ENCODE data around the gene PCDH9. TPM values are rescaled to one million over a fixed set of nuclear protein-coding genes. Genes with fewer than 3 reads are reported as not detected.

Gene PCDH9
- total and polyA plus RNA-seq, 7 experiments from 2014 or later, result 0.08 to 1.3 (median 0.21) TPM

GRCh38 chr13:67122251-67122650 lies 107.9 kb downstream of the PCDH9 start:
- Histone ChIP-seq H3K4me1 (ENCODE audit: control insufficient read depth in 2 of 2, insufficient read depth in 2 of 2, low read length in 2 of 2) (no peaks in the 10 kb centered on the region), H3K4me3 (ENCODE audit: low read length) (no peak overlapping the region), H3K27me3 (ENCODE audit: control insufficient read depth in 2 of 2, insufficient read depth in 2 of 2, low read length in 2 of 2) (no peaks in the 10 kb centered on the region), H3K36me3 (ENCODE audit: control insufficient read depth in 2 of 3, insufficient read depth in 3 of 3, low read length in 3 of 3) (no peaks in the 10 kb centered on the region), H3K27ac (ENCODE audit: low read depth, low read length) (no peak overlapping the region), H3K9me3 (ENCODE audit: control insufficient read depth in 2 of 3, low read length in 3 of 3) (no peaks in the 10 kb centered on the region)
- Mint-ChIP-seq H3K4me1 (peaks cover 0 to 7% (median 0%) of the 10 kb centered on the region in 7 donors), H3K36me3 (no peaks in the 10 kb centered on the region), H3K9me3 (peaks cover 0 to 3% (median 0%) of the 10 kb centered on the region in 11 donors), H3K27me3 (no peaks in the 10 kb centered on the region), H3K27ac (no peak overlapping the region), H3K4me3 (no peak overlapping the region)
- no peak for ATAC-seq
- ChIA-PET POLR2A (no interaction called here), CTCF (no interaction called here)
- intact Hi-C loops (cut with micrococcal nuclease), result no loop called here
- DNase-seq, result no peak

GRCh38 chr13:67120872-67121531 lies 109.1 kb downstream of the PCDH9 start:
- H3K9me3 Mint-ChIP-seq, result peaks cover 0 to 3% (median 0%) of the 10 kb centered on the region in 11 donors
- no peaks in the 10 kb centered on the region for H3K9me3 ChIP-seq (ENCODE audit: control insufficient read depth in 2 of 3, low read length in 3 of 3)
- H3K36me3 Mint-ChIP-seq, result no peaks in the 10 kb centered on the region
- DNase-seq (no peak), ATAC-seq (no peak)
- ChIA-PET CTCF (no interaction called here), POLR2A (no interaction called here)
- no peaks in the 10 kb centered on the region for H3K4me1 ChIP-seq (ENCODE audit: control insufficient read depth in 2 of 2, insufficient read depth in 2 of 2, low read length in 2 of 2)
- H3K27ac Mint-ChIP-seq, result no peak overlapping the region
- no peak overlapping the region for H3K4me3 Mint-ChIP-seq
- peaks cover 0 to 7% (median 0%) of the 10 kb centered on the region in 7 donors for H3K4me1 Mint-ChIP-seq
- no peak overlapping the region for H3K27ac ChIP-seq (ENCODE audit: low read depth, low read length)
- no peaks in the 10 kb centered on the region for H3K27me3 ChIP-seq (ENCODE audit: control insufficient read depth in 2 of 2, insufficient read depth in 2 of 2, low read length in 2 of 2)
- H3K27me3 Mint-ChIP-seq, result no peaks in the 10 kb centered on the region
- H3K36me3 ChIP-seq (ENCODE audit: control insufficient read depth in 2 of 3, insufficient read depth in 3 of 3, low read length in 3 of 3), result no peaks in the 10 kb centered on the region
- intact Hi-C loops (cut with micrococcal nuclease), result no loop called here
- no peak overlapping the region for H3K4me3 ChIP-seq (ENCODE audit: low read length)

GRCh38 chr13:67119481-67119894 lies 110.6 kb downstream of the PCDH9 start:
- ATAC-seq, result no peak
- Histone ChIP-seq H3K4me3 (ENCODE audit: low read length) (no peak overlapping the region), H3K9me3 (ENCODE audit: control insufficient read depth in 2 of 3, low read length in 3 of 3) (no peaks in the 10 kb centered on the region), H3K27ac (ENCODE audit: low read depth, low read length) (no peak overlapping the region), H3K27me3 (ENCODE audit: control insufficient read depth in 2 of 2, insufficient read depth in 2 of 2, low read length in 2 of 2) (no peaks in the 10 kb centered on the region), H3K36me3 (ENCODE audit: control insufficient read depth in 2 of 3, insufficient read depth in 3 of 3, low read length in 3 of 3) (no peaks in the 10 kb centered on the region), H3K4me1 (ENCODE audit: control insufficient read depth in 2 of 2, insufficient read depth in 2 of 2, low read length in 2 of 2) (no peaks in the 10 kb centered on the region)
- Mint-ChIP-seq H3K27ac (no peak overlapping the region), H3K4me1 (peaks cover 0 to 7% (median 0%) of the 10 kb centered on the region in 7 donors), H3K36me3 (no peaks in the 10 kb centered on the region), H3K4me3 (no peak overlapping the region), H3K9me3 (peaks cover 0 to 2% (median 0%) of the 10 kb centered on the region in 11 donors), H3K27me3 (no peaks in the 10 kb centered on the region)
- no peak for DNase-seq
- ChIA-PET CTCF (no interaction called here), POLR2A (no interaction called here)
- intact Hi-C loops (cut with micrococcal nuclease), result no loop called here

GRCh38 chr13:67118277-67118676 lies 111.9 kb downstream of the PCDH9 start:
- peaks cover 0 to 5% (median 0%) of the 10 kb centered on the region in 7 donors for H3K4me1 Mint-ChIP-seq
- ChIA-PET CTCF (no interaction called here), POLR2A (no interaction called here)
- no peak overlapping the region for H3K4me3 Mint-ChIP-seq
- Histone ChIP-seq H3K27me3 (ENCODE audit: control insufficient read depth in 2 of 2, insufficient read depth in 2 of 2, low read length in 2 of 2) (no peaks in the 10 kb centered on the region), H3K4me1 (ENCODE audit: control insufficient read depth in 2 of 2, insufficient read depth in 2 of 2, low read length in 2 of 2) (no peaks in the 10 kb centered on the region), H3K27ac (ENCODE audit: low read depth, low read length) (no peak overlapping the region), H3K4me3 (ENCODE audit: low read length) (no peak overlapping the region), H3K36me3 (ENCODE audit: control insufficient read depth in 2 of 3, insufficient read depth in 3 of 3, low read length in 3 of 3) (no peaks in the 10 kb centered on the region), H3K9me3 (ENCODE audit: control insufficient read depth in 2 of 3, low read length in 3 of 3) (no peaks in the 10 kb centered on the region)
- DNase-seq (no peak), ATAC-seq (no peak)
- intact Hi-C loops (cut with micrococcal nuclease), result no loop called here
- H3K36me3 Mint-ChIP-seq, result no peaks in the 10 kb centered on the region
- no peak overlapping the region for H3K27ac Mint-ChIP-seq
- peaks cover 0 to 2% (median 0%) of the 10 kb centered on the region in 11 donors for H3K9me3 Mint-ChIP-seq
- H3K27me3 Mint-ChIP-seq, result no peaks in the 10 kb centered on the region

GRCh38 chr13:67117010-67117550 lies 113.1 kb downstream of the PCDH9 start:
- no peaks in the 10 kb centered on the region for H3K27me3 ChIP-seq (ENCODE audit: control insufficient read depth in 2 of 2, insufficient read depth in 2 of 2, low read length in 2 of 2)
- no peak overlapping the region for H3K27ac ChIP-seq (ENCODE audit: low read depth, low read length)
- ChIA-PET POLR2A (no interaction called here), CTCF (no interaction called here)
- H3K27me3 Mint-ChIP-seq, result no peaks in the 10 kb centered on the region
- H3K36me3 Mint-ChIP-seq, result no peaks in the 10 kb centered on the region
- ATAC-seq (no peak), DNase-seq (no peak)
- H3K4me1 Mint-ChIP-seq, result peaks cover 0 to 1% (median 0%) of the 10 kb centered on the region in 7 donors
- H3K36me3 ChIP-seq (ENCODE audit: control insufficient read depth in 2 of 3, insufficient read depth in 3 of 3, low read length in 3 of 3), result no peaks in the 10 kb centered on the region
- H3K4me3 ChIP-seq (ENCODE audit: low read length), result no peak overlapping the region
- H3K9me3 ChIP-seq (ENCODE audit: control insufficient read depth in 2 of 3, low read length in 3 of 3), result no peaks in the 10 kb centered on the region
- peaks cover 0 to 2% (median 0%) of the 10 kb centered on the region in 11 donors for H3K9me3 Mint-ChIP-seq
- no peak overlapping the region for H3K4me3 Mint-ChIP-seq
- no peaks in the 10 kb centered on the region for H3K4me1 ChIP-seq (ENCODE audit: control insufficient read depth in 2 of 2, insufficient read depth in 2 of 2, low read length in 2 of 2)
- no peak overlapping the region for H3K27ac Mint-ChIP-seq
- intact Hi-C loops (cut with micrococcal nuclease), result no loop called here

- Mint-ChIP-seq H3K4me3 (no peak overlapping the region), H3K9me3 (peaks cover 0 to 1% (median 0%) of the 10 kb centered on the region in 11 donors), H3K27me3 (no peaks in the 10 kb centered on the region), H3K36me3 (no peaks in the 10 kb centered on the region), H3K4me1 (peaks cover 0 to 4% (median 0%) of the 10 kb centered on the region in 7 donors), H3K27ac (no peak overlapping the region)
- Histone ChIP-seq H3K4me3 (ENCODE audit: low read length) (no peak overlapping the region), H3K36me3 (ENCODE audit: control insufficient read depth in 2 of 3, insufficient read depth in 3 of 3, low read length in 3 of 3) (no peaks in the 10 kb centered on the region), H3K27ac (ENCODE audit: low read depth, low read length) (no peak overlapping the region), H3K9me3 (ENCODE audit: control insufficient read depth in 2 of 3, low read length in 3 of 3) (no peaks in the 10 kb centered on the region), H3K27me3 (ENCODE audit: control insufficient read depth in 2 of 2, insufficient read depth in 2 of 2, low read length in 2 of 2) (no peaks in the 10 kb centered on the region), H3K4me1 (ENCODE audit: control insufficient read depth in 2 of 2, insufficient read depth in 2 of 2, low read length in 2 of 2) (no peaks in the 10 kb centered on the region)
- intact Hi-C loops (cut with micrococcal nuclease), result no loop called here
- CTCF ChIA-PET, result no interaction called here
- DNase-seq, result no peak
- no peak for ATAC-seq
- POLR2A ChIA-PET, result no interaction called here
These were observed 122.2 kb downstream of the PCDH9 start for GRCh38 chr13:67107979-67108378.

GRCh38 chr13:67106502-67107057 lies 123.6 kb downstream of the PCDH9 start:
- H3K27ac Mint-ChIP-seq, result no peak overlapping the region
- no peaks in the 10 kb centered on the region for H3K27me3 Mint-ChIP-seq
- H3K27ac ChIP-seq (ENCODE audit: low read depth, low read length), result no peak overlapping the region
- H3K27me3 ChIP-seq (ENCODE audit: control insufficient read depth in 2 of 2, insufficient read depth in 2 of 2, low read length in 2 of 2), result no peaks in the 10 kb centered on the region
- H3K36me3 Mint-ChIP-seq, result no peaks in the 10 kb centered on the region
- H3K4me1 Mint-ChIP-seq, result peaks cover 0 to 4% (median 0%) of the 10 kb centered on the region in 7 donors
- H3K9me3 Mint-ChIP-seq, result no peaks in the 10 kb centered on the region
- ATAC-seq (no peak), DNase-seq (no peak)
- intact Hi-C loops (cut with micrococcal nuclease), result no loop called here
- ChIA-PET CTCF (no interaction called here), POLR2A (no interaction called here)
- H3K36me3 ChIP-seq (ENCODE audit: control insufficient read depth in 2 of 3, insufficient read depth in 3 of 3, low read length in 3 of 3), result no peaks in the 10 kb centered on the region
- no peak overlapping the region for H3K4me3 ChIP-seq (ENCODE audit: low read length)
- H3K4me3 Mint-ChIP-seq, result no peak overlapping the region
- no peaks in the 10 kb centered on the region for H3K4me1 ChIP-seq (ENCODE audit: control insufficient read depth in 2 of 2, insufficient read depth in 2 of 2, low read length in 2 of 2)
- H3K9me3 ChIP-seq (ENCODE audit: control insufficient read depth in 2 of 3, low read length in 3 of 3), result no peaks in the 10 kb centered on the region
